Thoracic aorta (tissue), 2 donors: Measurements from ENCODE around the gene ZNF836. TPM values are rescaled to one million over a fixed set of nuclear protein-coding genes. Genes with fewer than 3 reads are reported as not detected.

Source experiments
- ATAC-seq: fragments of 150-250 bp; one replicate; pipeline ENCODE4 v1.8.0; 2017; ENCODE audit warnings: low read depth; ENCODE audit not compliant: insufficient number of reproducible peaks, low FRiP score
- DNase-seq: peaks from one replicate; pipeline ENCODE4 v3.0.0-alpha.2; 2020; ENCODE audit warnings: low spot score
- H3K27ac ChIP-seq, 2 donors: fragments of 200-600 bp; sonication (generic); 1 replicate in 1 of 2; 2 replicates in 1 of 2; pipeline ENCODE4 v1.5.1; 2016; ENCODE audit warnings: mild to moderate bottlenecking in 2 of 2, moderate library complexity in 2 of 2
- H3K27me3 ChIP-seq: fragments of 200-600 bp; sonication (generic); replicated peaks from 2 replicates; pipeline ENCODE4 v1.6.0; 2016; ENCODE audit warnings: mild to moderate bottlenecking; ENCODE audit not compliant: insufficient read depth
- H3K36me3 ChIP-seq: fragments of 200-600 bp; sonication (generic); one replicate; pipeline ENCODE4 v1.5.1; 2016
- H3K4me1 ChIP-seq, 2 donors: fragments of 200-600 bp; sonication (generic); 1 replicate in 1 of 2; 2 replicates in 1 of 2; pipeline versions ENCODE4 v1.5.1 to v1.6.0; 2016; ENCODE audit warnings: low read depth in 2 of 2, mild to moderate bottlenecking in 1 of 2; ENCODE audit not compliant: control insufficient read depth in 1 of 2
- H3K4me3 ChIP-seq: fragments of 200-600 bp; sonication (generic); 2 replicates; pipeline ENCODE4 v1.5.1; 2016; ENCODE audit warnings: mild to moderate bottlenecking
- H3K9me3 ChIP-seq: fragments of 200-600 bp; sonication (generic); 2 replicates; pipeline ENCODE4 v1.5.1; 2016
- CTCF ChIP-seq: fragments of 200-600 bp; sonication (generic); IDR thresholded peaks from one replicate; pipeline ENCODE4 v1.5.1; 2019; ENCODE audit warnings: antibody characterized with exemption
- total RNA-seq, 2 donors: library from RNA; depleted of rRNA; stranded (reverse); fragments of >200 nt; gene quantifications; one replicate each; pipeline versions ENCODE4 v1.1.0 to v1.2.3, GENCODE V29; 2016

Gene ZNF836
- total RNA-seq = 10 to 100 TPM in 1 of 2 donors, 1 to 10 TPM in 1; 8.4 to 29.3 TPM

GRCh38 chr19:52171321-52172169 lies at the start of gene ZNF836:
Gene ZNF836 (minus strand): TSS chr19:52171621. CDS start chr19:52168072, 3,549 bp downstream.
- Histone ChIP-seq H3K9me3 (no peaks in the 10 kb centered on the region), H3K36me3 (peaks cover 11% of the 10 kb centered on the region), H3K27ac (peak within 1 kb of the TSS; percentile 79), H3K4me3 (peak within 1 kb of the TSS; percentile 84), H3K27me3 (no peaks in the 10 kb centered on the region), H3K4me1 (peaks cover 7 to 13% of the 10 kb centered on the region in 2 donors)
- DNase-seq = peak; percentile 60
- no peak for TF ChIP-seq CTCF
- peak; percentile 88 for ATAC-seq

GRCh38 chr19:52221031-52221430 lies 49.6 kb upstream of the ZNF836 start:
- peaks cover 94% of the 10 kb centered on the region for H3K36me3 ChIP-seq
- no peaks in the 10 kb centered on the region for H3K27me3 ChIP-seq
- no peaks in the 10 kb centered on the region for H3K9me3 ChIP-seq
- H3K4me3 ChIP-seq = no peak overlapping the region
- no peak for ATAC-seq
- no peak overlapping the region for H3K27ac ChIP-seq
- no peak for TF ChIP-seq CTCF
- H3K4me1 ChIP-seq = no peaks in the 10 kb centered on the region
- no peak for DNase-seq

GRCh38 chr19:52219611-52220010 lies 48.2 kb upstream of the ZNF836 start:
- no peak overlapping the region for H3K27ac ChIP-seq
- no peak for DNase-seq
- no peaks in the 10 kb centered on the region for H3K9me3 ChIP-seq
- TF ChIP-seq CTCF = no peak
- peaks cover 96% of the 10 kb centered on the region for H3K36me3 ChIP-seq
- no peaks in the 10 kb centered on the region for H3K4me1 ChIP-seq
- no peak overlapping the region for H3K4me3 ChIP-seq
- no peak for ATAC-seq
- no peaks in the 10 kb centered on the region for H3K27me3 ChIP-seq

GRCh38 chr19:52217576-52217975 lies 46.2 kb upstream of the ZNF836 start:
- no peaks in the 10 kb centered on the region for H3K4me1 ChIP-seq
- no peak for ATAC-seq
- H3K9me3 ChIP-seq = no peaks in the 10 kb centered on the region
- peaks cover 94% of the 10 kb centered on the region for H3K36me3 ChIP-seq
- TF ChIP-seq CTCF = no peak
- no peaks in the 10 kb centered on the region for H3K27me3 ChIP-seq
- no peak overlapping the region for H3K27ac ChIP-seq
- H3K4me3 ChIP-seq = no peak overlapping the region
- no peak for DNase-seq

- Histone ChIP-seq H3K36me3 (peaks cover 94% of the 10 kb centered on the region), H3K9me3 (no peaks in the 10 kb centered on the region), H3K4me3 (no peak overlapping the region), H3K27ac (no peak overlapping the region), H3K27me3 (no peaks in the 10 kb centered on the region), H3K4me1 (no peaks in the 10 kb centered on the region)
- DNase-seq (no peak), ATAC-seq (no peak)
- no peak for TF ChIP-seq CTCF
These were observed 45.0 kb upstream of the ZNF836 start for GRCh38 chr19:52216401-52216800.
